HG03103 (cell line): Measurements from ENCODE around the gene HOXA7.

Experiments used
- ATAC-seq: cut with Tn5 transposase; IDR thresholded peaks from one replicate; pipeline ENCODE4 v1.9.1; 2021; ENCODE audit warnings: low read depth; ENCODE audit not compliant: unreplicated experiment

HOXA7 gene

GRCh38 chr7:27149842-27150567 lies 6.5 kb downstream of the HOXA7 start:
- no peak for ATAC-seq

- ATAC-seq, result no peak
These were observed 7.5 kb downstream of the HOXA7 start for GRCh38 chr7:27148756-27149641.

- no peak for ATAC-seq
These were observed 8.3 kb downstream of the HOXA7 start for GRCh38 chr7:27148031-27148755.

GRCh38 chr7:27147199-27148030 lies 9.1 kb downstream of the HOXA7 start, which contains the start of gene HOXA6:
HOXA6 (minus strand) TSS chr7:27147774; CDS start chr7:27147749, 25 bp downstream.
- ATAC-seq, result no peak

GRCh38 chr7:27146491-27147198 lies 9.8 kb downstream of the HOXA7 start:
- ATAC-seq, result no peak

- no peak for ATAC-seq
These were observed 10.5 kb downstream of the HOXA7 start for GRCh38 chr7:27145914-27146412.

GRCh38 chr7:27145165-27145913 lies 11.1 kb downstream of the HOXA7 start:
- no peak for ATAC-seq

GRCh38 chr7:27144781-27145164 lies 11.7 kb downstream of the HOXA7 start:
- ATAC-seq, result no peak

GRCh38 chr7:27143950-27144780 lies 12.3 kb downstream of the HOXA7 start:
- ATAC-seq, result no peak

GRCh38 chr7:27143023-27143949 lies 13.2 kb downstream of the HOXA7 start, which contains the start of gene HOXA5:
HOXA5 (minus strand) TSS chr7:27143681; CDS start chr7:27143607, 74 bp downstream.
- ATAC-seq, result no peak

- ATAC-seq, result no peak
These were observed 13.9 kb downstream of the HOXA7 start for GRCh38 chr7:27142580-27143022.

- no peak for ATAC-seq
These were observed 14.4 kb downstream of the HOXA7 start for GRCh38 chr7:27141923-27142579.

GRCh38 chr7:27141137-27141922 lies 15.1 kb downstream of the HOXA7 start:
- ATAC-seq, result no peak

GRCh38 chr7:27140126-27140857 lies 16.2 kb downstream of the HOXA7 start:
- ATAC-seq, result no peak
